HCT116 (cell line): Measurements from ENCODE around the gene IL15. TPM values are rescaled to one million over a fixed set of nuclear protein-coding genes. Genes with fewer than 3 reads are reported as not detected.

ENCODE experiments used
- ATAC-seq: fragments of 200-7000 bp; cut with Tn5 transposase; 2 replicates; pipeline ENCODE4 v1.9.1; 2020; ENCODE audit warnings: mild to moderate bottlenecking, moderate library complexity
- BruUV-seq: library from RNA; stranded (reverse); fragments of 400-500 nt; replicated peaks from 2 replicates; lab custom pipeline; 2021; lab: Mats Ljungman, UMichigan
- CTCF ChIA-PET: fragments of 300-600 bp; sonication (Branson Sonifier 250); formaldehyde crosslinking; loops from one replicate; lab custom pipeline; 2021; ENCODE audit warnings: antibody characterized with exemption; lab: Charles Lee
- POLR2A ChIA-PET: fragments of 300-600, 350-600 bp; sonication (Branson Sonifier 250); formaldehyde crosslinking; loops from one replicate; lab custom pipeline; 2021; ENCODE audit warnings: antibody characterized with exemption; lab: Charles Lee
- RAD21 ChIA-PET, 2 experiments: fragments of 300-600 bp; sonication (Branson Sonifier 250); formaldehyde crosslinking; loops; one replicate each; lab custom pipeline; 2023; ENCODE audit warnings: low total read pairs in 2 of 2; ENCODE audit not compliant: uncharacterized antibody in 2 of 2, unreplicated experiment in 2 of 2, low non-redundant PET in 1 of 2; lab: Charles Lee
- DNase-seq: peaks from one replicate; pipeline ENCODE4 v3.0.0-alpha.2; 2010; ENCODE audit warnings: low read depth, low spot score
- H2AFZ ChIP-seq: fragments of 200-600 bp; shearing (Covaris generic), sonication (generic); 2 replicates; pipeline ENCODE4 v1.6.1; 2017; ENCODE audit warnings: low read depth, mixed run types, mixed read lengths, antibody characterized with exemption, low read length; ENCODE audit not compliant: poor library complexity, severe bottlenecking
- H3K27ac ChIP-seq: 2 replicates; pipeline ENCODE4 v1.5.1; 2012; ENCODE audit warnings: low read depth, low read length
- H3K27me3 ChIP-seq: fragments of 200-600 bp; sonication (generic); 2 replicates; pipeline ENCODE4 v1.6.1; 2016; ENCODE audit warnings: mixed run types, low read length, mixed read lengths; ENCODE audit not compliant: insufficient read depth
- H3K36me3 ChIP-seq, 2 experiments: fragments of 200-500 bp in 1 of 2; fragments of 200-600 bp in 1 of 2; sonication (Bioruptor generic) in 1 of 2; sonication (generic) in 1 of 2; 2 replicates each; pipeline versions ENCODE4 v1.5.1 to v1.6.1; 2014 to 2016; ENCODE audit warnings: low read length in 2 of 2, inconsistent platforms in 1 of 2, mixed read lengths in 1 of 2, mixed run types in 1 of 2; ENCODE audit not compliant: insufficient read depth in 2 of 2, control insufficient read depth in 1 of 2
- H3K4me1 ChIP-seq, 2 experiments: fragments of 200-600 bp in 1 of 2; sonication (generic) in 1 of 2; 2 replicates each; pipeline versions ENCODE4 v1.5.1 to v1.6.1; 2012 to 2017; ENCODE audit warnings: low read length in 2 of 2, inconsistent platforms in 1 of 2, mild to moderate bottlenecking in 1 of 2, mixed read lengths in 1 of 2, mixed run types in 1 of 2, moderate library complexity in 1 of 2; ENCODE audit not compliant: insufficient read depth in 2 of 2, control insufficient read depth in 1 of 2
- H3K4me2 ChIP-seq: fragments of 200-600 bp; sonication (generic); 2 replicates; pipeline ENCODE4 v1.6.1; 2017; ENCODE audit warnings: mixed run types, low read length, mixed read lengths
- H3K4me3 ChIP-seq, 2 experiments: fragments of 200-600 bp in 1 of 2; sonication (generic) in 1 of 2; replicated peaks in 1 of 2; 2 replicates each; pipeline ENCODE4 v1.5.1; 2011 to 2016; ENCODE audit warnings: low read length in 2 of 2, control low read depth in 1 of 2, low read depth in 1 of 2, mild to moderate bottlenecking in 1 of 2, mixed read lengths in 1 of 2, mixed run types in 1 of 2
- H3K79me2 ChIP-seq: fragments of 200-600 bp; sonication (generic); 2 replicates; pipeline ENCODE4 v1.6.1; 2017; ENCODE audit warnings: mild to moderate bottlenecking, mixed run types, low read length, moderate library complexity, mixed read lengths; ENCODE audit not compliant: insufficient read depth
- H3K9ac ChIP-seq: fragments of 200-600 bp; sonication (generic); 2 replicates; pipeline ENCODE4 v1.6.1; 2016; ENCODE audit warnings: low read length, mixed read lengths
- H3K9me2 ChIP-seq: fragments of 200-600 bp; sonication (generic), shearing (Covaris generic); 2 replicates; pipeline ENCODE4 v1.6.1; 2017; ENCODE audit warnings: mixed run types, mild to moderate bottlenecking, moderate library complexity; ENCODE audit not compliant: insufficient read depth
- H3K9me3 ChIP-seq, 2 experiments: fragments of 200-500 bp in 1 of 2; fragments of 200-600 bp in 1 of 2; sonication (Bioruptor generic) in 1 of 2; sonication (generic) in 1 of 2; 2 replicates each; pipeline ENCODE4 v1.6.1; 2014 to 2017; ENCODE audit warnings: low read length in 2 of 2, mixed read lengths in 2 of 2, inconsistent platforms in 1 of 2, low read depth in 1 of 2, mild to moderate bottlenecking in 1 of 2, mixed run types in 1 of 2, moderate library complexity in 1 of 2; ENCODE audit not compliant: control insufficient read depth in 1 of 2, insufficient read depth in 1 of 2
- H4K20me1 ChIP-seq: fragments of 200-600 bp; sonication (generic), shearing (Covaris generic); 2 replicates; pipeline ENCODE4 v1.6.1; 2017; ENCODE audit warnings: mixed run types, mild to moderate bottlenecking, moderate library complexity; ENCODE audit not compliant: insufficient read depth
- ATF3 ChIP-seq: IDR thresholded peaks from 2 replicates; pipeline ENCODE4 v1.6.1; 2012
- CBX3 ChIP-seq: IDR thresholded peaks from 2 replicates; pipeline ENCODE4 v1.6.1; 2012; ENCODE audit warnings: low read depth
- CEBPB ChIP-seq: IDR thresholded peaks from 2 replicates; pipeline ENCODE4 v1.6.1; 2012; ENCODE audit warnings: low read depth
- EGR1 ChIP-seq: IDR thresholded peaks from 2 replicates; pipeline ENCODE4 v1.6.1; 2012; ENCODE audit warnings: low read depth
- ELF1 ChIP-seq: IDR thresholded peaks from 2 replicates; pipeline ENCODE4 v1.6.1; 2012; ENCODE audit warnings: low read depth, borderline replicate concordance
- EZH2phosphoT487 ChIP-seq: fragments of 200-600 bp; IDR thresholded peaks from 2 replicates; pipeline ENCODE4 v1.6.1; 2018; ENCODE audit warnings: antibody characterized with exemption, borderline replicate concordance
- FOSL1 ChIP-seq: IDR thresholded peaks from 2 replicates; pipeline ENCODE4 v1.6.1; 2012; ENCODE audit warnings: low read depth
- JUND ChIP-seq: IDR thresholded peaks from 2 replicates; pipeline ENCODE4 v1.6.1; 2012
- POLR2A ChIP-seq: IDR thresholded peaks from 2 replicates; pipeline ENCODE4 v1.7.0; 2011; ENCODE audit warnings: borderline replicate concordance; ENCODE audit not compliant: insufficient read depth, insufficient read length; ENCODE audit errors: extremely low read depth
- RAD21 ChIP-seq: IDR thresholded peaks from 2 replicates; pipeline ENCODE4 v1.6.1; 2012; ENCODE audit warnings: low read depth, mild to moderate bottlenecking
- REST ChIP-seq: IDR thresholded peaks from 2 replicates; pipeline ENCODE4 v1.6.1; 2012; ENCODE audit warnings: low read depth
- SIN3A ChIP-seq: IDR thresholded peaks from 2 replicates; pipeline ENCODE4 v1.6.1; 2012; ENCODE audit warnings: low read depth
- SP1 ChIP-seq: IDR thresholded peaks from 2 replicates; pipeline ENCODE4 v1.6.1; 2012; ENCODE audit warnings: low read depth
- SRF ChIP-seq: IDR thresholded peaks from 2 replicates; pipeline ENCODE4 v1.6.1; 2012; ENCODE audit warnings: low read depth
- YY1 ChIP-seq: IDR thresholded peaks from 2 replicates; pipeline ENCODE4 v1.6.1; 2011; ENCODE audit warnings: low read length, low read depth, moderate library complexity, mild to moderate bottlenecking; ENCODE audit not compliant: insufficient replicate concordance; ENCODE audit errors: extremely low read depth
- ZFX ChIP-seq: fragments of 450-650 bp; IDR thresholded peaks from 2 replicates; pipeline ENCODE4 v1.6.1; 2017
- ZNF274 ChIP-seq: fragments of 200-500 bp; sonication (Bioruptor generic); IDR thresholded peaks from 2 replicates; pipeline ENCODE4 v1.6.1; 2014; ENCODE audit warnings: mild to moderate bottlenecking, low read depth, low read length, inconsistent platforms
- intact Hi-C: fragments of 100-400 bp; cut with micrococcal nuclease; formaldehyde crosslinking; loops from 2 replicates; pipeline ENCODE4 v1.10.0; 2022
- total RNA-seq: library from RNA; stranded (reverse); gene quantifications from one replicate; pipeline ENCODE4 v1.2.1, GENCODE V29; 2021; ENCODE audit not compliant: unreplicated experiment

IL15 gene
- total RNA-seq, 1 experiment from 2014 or later: 1.2 TPM

GRCh38 chr4:141660880-141661279 is 24.5 kb downstream of the IL15 start:
- Histone ChIP-seq H3K4me3 (no peak overlapping the region), H4K20me1 (no peaks in the 10 kb centered on the region), H3K27me3 (no peaks in the 10 kb centered on the region), H3K9ac (no peak overlapping the region), H3K9me3 (no peaks in the 10 kb centered on the region), H3K79me2 (no peaks in the 10 kb centered on the region), H3K27ac (no peak overlapping the region), H2AFZ (no peak overlapping the region), H3K4me2 (no peak overlapping the region), H3K36me3 (no peaks in the 10 kb centered on the region), H3K9me2 (no peaks in the 10 kb centered on the region), H3K4me1 (no peaks in the 10 kb centered on the region)
- CTCF ChIA-PET: no interaction called here
- DNase-seq (no peak), ATAC-seq (no peak)
- RAD21 ChIA-PET: no interaction called here
- intact Hi-C loops: no loop called here
- POLR2A ChIA-PET: no interaction called here
- no TSS peak for BruUV-seq
- TF ChIP-seq SRF (no peak), RAD21 (no peak), ELF1 (no peak), JUND (no peak), SIN3A (no peak), POLR2A (no peak), CBX3 (no peak)

GRCh38 chr4:141668200-141668910 is 32.0 kb downstream of the IL15 start:
- intact Hi-C loops: no loop called here
- DNase-seq: no peak
- Histone ChIP-seq H3K79me2 (no peaks in the 10 kb centered on the region), H3K4me2 (no peak overlapping the region), H3K36me3 (no peaks in the 10 kb centered on the region), H3K9me2 (no peaks in the 10 kb centered on the region), H3K9ac (no peak overlapping the region), H2AFZ (no peak overlapping the region)
- ChIA-PET POLR2A (interaction anchor here (0.5 kb wide), 1 partner anchor 826 kb away, joined by 3 read pairs; no protein-coding TSS in a partner anchor), RAD21 (no interaction called here), CTCF (interaction anchor here (0.9 kb wide), 1 partner anchor 14 kb away, joined by 3 read pairs; no protein-coding TSS in a partner anchor)
- TF ChIP-seq ATF3: no peak
- no peak for TF ChIP-seq YY1
- no peak for TF ChIP-seq JUND
- TF ChIP-seq EZH2phosphoT487: no peak
- TF ChIP-seq RAD21: no peak
- TF ChIP-seq ZNF274: no peak
- no peak for TF ChIP-seq ZFX
- no peak for TF ChIP-seq REST
- TF ChIP-seq EGR1: no peak
- TF ChIP-seq FOSL1: no peak
- TF ChIP-seq CEBPB: no peak
- TF ChIP-seq ELF1: no peak
- no peak for TF ChIP-seq SP1
- TF ChIP-seq, all 23 proteins: peak for 0
- Histone ChIP-seq H3K9me3 (no peaks in the 10 kb centered on the region), H3K4me3 (no peak overlapping the region), H4K20me1 (no peaks in the 10 kb centered on the region), H3K4me1 (no peaks in the 10 kb centered on the region), H3K27me3 (no peaks in the 10 kb centered on the region), H3K27ac (no peak overlapping the region)
- no TSS peak for BruUV-seq
- no peak for ATAC-seq
